Astrocyte (in vitro differentiated cells and primary cell): ENCODE data around the gene SSBP3. TPM values are rescaled to one million over a fixed set of nuclear protein-coding genes. Genes with fewer than 3 reads are reported as not detected.

Experiments used
- DNase-seq: peaks from one replicate; pipeline ENCODE4 v3.0.0-alpha.2; 2010; ENCODE audit warnings: low read depth
- FAIRE-seq: peaks from 2 replicates; lab custom pipeline; 2011; peaks lifted over from hg19 to GRCh38; lab: Jason Lieb, UNC
- H2AFZ ChIP-seq: 2 replicates; pipeline ENCODE4 v1.6.0; 2012; ENCODE audit warnings: low read depth, low read length, inconsistent platforms
- H3K27ac ChIP-seq: 2 replicates; pipeline ENCODE4 v1.5.1; 2011; ENCODE audit warnings: low read depth, low read length, inconsistent platforms
- H3K27me3 ChIP-seq: 2 replicates; pipeline ENCODE4 v1.6.0; 2011; ENCODE audit warnings: low read length, inconsistent platforms; ENCODE audit not compliant: insufficient read depth
- H3K36me3 ChIP-seq: 2 replicates; pipeline ENCODE4 v1.5.1; 2011; ENCODE audit warnings: low read length, inconsistent platforms; ENCODE audit not compliant: insufficient read depth
- H3K4me1 ChIP-seq: 2 replicates; pipeline ENCODE4 v1.5.1; 2011; ENCODE audit warnings: low read length, inconsistent platforms; ENCODE audit not compliant: insufficient read depth
- H3K4me2 ChIP-seq: 2 replicates; pipeline ENCODE4 v1.6.0; 2012; ENCODE audit warnings: low read length, inconsistent platforms
- H3K4me3 ChIP-seq: 2 replicates; pipeline ENCODE4 v1.5.1; 2011; ENCODE audit warnings: low read depth, mild to moderate bottlenecking, low read length, inconsistent platforms; ENCODE audit not compliant: insufficient read depth
- H3K79me2 ChIP-seq: 2 replicates; pipeline ENCODE4 v1.6.0; 2012; ENCODE audit warnings: mild to moderate bottlenecking, low read length, inconsistent platforms; ENCODE audit not compliant: insufficient read depth
- H3K9ac ChIP-seq: 2 replicates; pipeline ENCODE4 v1.6.0; 2012; ENCODE audit warnings: mild to moderate bottlenecking, low read length, inconsistent platforms
- H3K9me3 ChIP-seq: 2 replicates; pipeline ENCODE4 v1.5.1; 2012; ENCODE audit warnings: low read depth, mild to moderate bottlenecking, low read length, inconsistent platforms; ENCODE audit not compliant: insufficient read depth
- H4K20me1 ChIP-seq: 2 replicates; pipeline ENCODE4 v1.6.0; 2012; ENCODE audit warnings: low read length, inconsistent platforms; ENCODE audit not compliant: insufficient read depth
- H3K27ac Mint-ChIP-seq: one replicate; pipeline ENCODE4 v1.8.0; 2021; ENCODE audit warnings: mild to moderate bottlenecking, mixed read lengths; ENCODE audit not compliant: unreplicated experiment
- H3K27me3 Mint-ChIP-seq: one replicate; pipeline ENCODE4 v1.8.0; 2021; ENCODE audit warnings: low read depth, mixed read lengths; ENCODE audit not compliant: unreplicated experiment
- H3K36me3 Mint-ChIP-seq: one replicate; pipeline ENCODE4 v1.8.0; 2021; ENCODE audit warnings: low read depth, mixed read lengths; ENCODE audit not compliant: unreplicated experiment
- H3K4me1 Mint-ChIP-seq: one replicate; pipeline ENCODE4 v1.8.0; 2021; ENCODE audit warnings: low read depth, mixed read lengths; ENCODE audit not compliant: unreplicated experiment
- H3K4me3 Mint-ChIP-seq: one replicate; pipeline ENCODE4 v1.8.0; 2021; ENCODE audit warnings: mild to moderate bottlenecking, moderate library complexity, mixed read lengths; ENCODE audit not compliant: unreplicated experiment
- H3K9me3 Mint-ChIP-seq: one replicate; pipeline ENCODE4 v1.8.0; 2021; ENCODE audit warnings: mild to moderate bottlenecking, mixed read lengths; ENCODE audit not compliant: unreplicated experiment
- EZH2 ChIP-seq: IDR thresholded peaks from 2 replicates; pipeline ENCODE4 v1.6.1; 2012; ENCODE audit warnings: mild to moderate bottlenecking, low read length, inconsistent platforms; ENCODE audit not compliant: insufficient read depth
- total RNA-seq: library from RNA; stranded (reverse); gene quantifications from 2 replicates; pipeline ENCODE4 v1.2.1, GENCODE V29; 2021
- TF ChIP-seq, protein P1 (sequence below): IDR thresholded peaks from 2 replicates; pipeline ENCODE4 v1.5.1; 2011; ENCODE audit warnings: low read depth, mild to moderate bottlenecking, inconsistent platforms, low read length, moderate library complexity; ENCODE audit not compliant: insufficient read depth

SSBP3 gene
- total RNA-seq, 1 donor from 2014 or later = 89.8 TPM

DNA sequence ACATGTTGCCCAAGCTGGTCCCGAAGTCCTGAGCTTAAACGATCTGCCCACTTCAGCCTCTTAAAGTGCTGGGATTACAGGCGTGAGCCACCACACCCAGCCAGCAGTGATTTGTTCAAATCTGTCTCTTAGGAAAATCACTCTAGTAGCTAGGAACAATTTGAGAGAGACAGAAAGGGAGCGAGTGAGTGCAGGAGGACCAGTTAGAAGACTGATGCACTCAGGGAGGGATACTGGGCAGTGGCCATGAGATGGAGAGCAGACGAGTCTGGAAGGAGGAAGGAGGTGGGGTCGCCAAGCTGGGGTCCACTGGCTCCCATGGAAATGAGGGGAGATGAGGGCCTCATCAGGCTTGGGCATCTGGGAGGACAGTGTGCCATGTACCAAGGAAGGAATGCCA, 23.6 kb upstream of the SSBP3 start:
- Histone ChIP-seq H3K27me3 (peaks cover 3% of the 10 kb centered on the region), H3K4me2 (no peak overlapping the region), H3K4me3 (no peak overlapping the region), H3K9ac (no peak overlapping the region), H3K9me3 (no peaks in the 10 kb centered on the region), H3K79me2 (no peaks in the 10 kb centered on the region), H3K36me3 (no peaks in the 10 kb centered on the region), H2AFZ (no peak overlapping the region), H3K4me1 (no peaks in the 10 kb centered on the region), H4K20me1 (no peaks in the 10 kb centered on the region), H3K27ac (no peak overlapping the region)
- DNase-seq (no peak), FAIRE-seq (no peak)
- TF ChIP-seq, protein P1, sequence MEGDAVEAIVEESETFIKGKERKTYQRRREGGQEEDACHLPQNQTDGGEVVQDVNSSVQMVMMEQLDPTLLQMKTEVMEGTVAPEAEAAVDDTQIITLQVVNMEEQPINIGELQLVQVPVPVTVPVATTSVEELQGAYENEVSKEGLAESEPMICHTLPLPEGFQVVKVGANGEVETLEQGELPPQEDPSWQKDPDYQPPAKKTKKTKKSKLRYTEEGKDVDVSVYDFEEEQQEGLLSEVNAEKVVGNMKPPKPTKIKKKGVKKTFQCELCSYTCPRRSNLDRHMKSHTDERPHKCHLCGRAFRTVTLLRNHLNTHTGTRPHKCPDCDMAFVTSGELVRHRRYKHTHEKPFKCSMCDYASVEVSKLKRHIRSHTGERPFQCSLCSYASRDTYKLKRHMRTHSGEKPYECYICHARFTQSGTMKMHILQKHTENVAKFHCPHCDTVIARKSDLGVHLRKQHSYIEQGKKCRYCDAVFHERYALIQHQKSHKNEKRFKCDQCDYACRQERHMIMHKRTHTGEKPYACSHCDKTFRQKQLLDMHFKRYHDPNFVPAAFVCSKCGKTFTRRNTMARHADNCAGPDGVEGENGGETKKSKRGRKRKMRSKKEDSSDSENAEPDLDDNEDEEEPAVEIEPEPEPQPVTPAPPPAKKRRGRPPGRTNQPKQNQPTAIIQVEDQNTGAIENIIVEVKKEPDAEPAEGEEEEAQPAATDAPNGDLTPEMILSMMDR = no peak
- TF ChIP-seq EZH2 = no peak
- H3K36me3 Mint-ChIP-seq = no peaks in the 10 kb centered on the region
- H3K4me3 Mint-ChIP-seq = no peak overlapping the region
- no peak overlapping the region for H3K27ac Mint-ChIP-seq
- H3K9me3 Mint-ChIP-seq = peaks cover 4% of the 10 kb centered on the region
- no peaks in the 10 kb centered on the region for H3K4me1 Mint-ChIP-seq
- H3K27me3 Mint-ChIP-seq = peaks cover 5% of the 10 kb centered on the region

DNA sequence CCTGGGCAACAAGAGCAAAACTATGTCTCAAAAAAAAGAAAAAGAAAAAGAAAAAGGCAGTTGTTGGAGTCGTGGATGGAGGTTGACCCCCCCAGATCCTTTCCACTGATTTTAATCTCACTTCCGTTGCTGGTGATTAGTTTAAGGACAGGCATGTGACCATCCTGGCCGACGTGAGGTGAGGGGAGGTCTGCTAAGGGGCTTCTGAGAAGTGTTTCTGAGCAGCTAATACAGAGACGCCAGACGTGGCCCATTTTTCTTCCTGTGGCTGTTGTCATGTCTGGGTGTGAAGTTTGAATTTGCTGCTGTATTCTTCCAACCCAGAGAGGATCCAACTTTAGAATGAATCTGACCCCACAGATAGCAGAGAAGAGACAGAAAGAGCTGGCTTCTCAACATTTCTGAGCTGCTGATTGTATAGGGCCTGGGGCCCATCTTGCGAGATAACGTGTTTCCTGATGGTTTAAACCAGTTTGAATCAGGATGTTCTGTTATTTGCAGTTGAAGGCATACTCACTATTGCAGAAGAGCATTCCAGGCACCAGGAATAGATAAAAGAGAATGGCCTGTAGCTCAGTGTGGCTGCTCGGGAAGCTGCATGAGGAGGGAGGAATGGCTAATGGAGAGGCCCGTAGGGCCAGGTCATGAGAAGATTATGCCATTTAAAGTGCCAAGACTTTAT, 22.8 kb upstream of the SSBP3 start:
- Histone ChIP-seq H4K20me1 (no peaks in the 10 kb centered on the region), H3K9ac (no peak overlapping the region), H3K4me2 (no peak overlapping the region), H3K4me1 (no peaks in the 10 kb centered on the region), H3K27ac (no peak overlapping the region), H3K36me3 (no peaks in the 10 kb centered on the region), H3K27me3 (peaks cover 3% of the 10 kb centered on the region), H3K4me3 (no peak overlapping the region), H3K9me3 (no peaks in the 10 kb centered on the region), H2AFZ (no peak overlapping the region), H3K79me2 (no peaks in the 10 kb centered on the region)
- H3K4me3 Mint-ChIP-seq = no peak overlapping the region
- H3K27me3 Mint-ChIP-seq = peaks cover 5% of the 10 kb centered on the region
- no peak for FAIRE-seq
- no peak for TF ChIP-seq EZH2
- TF ChIP-seq, protein P1 = no peak
- H3K36me3 Mint-ChIP-seq = no peaks in the 10 kb centered on the region
- H3K9me3 Mint-ChIP-seq = peaks cover 4% of the 10 kb centered on the region
- H3K4me1 Mint-ChIP-seq = no peaks in the 10 kb centered on the region
- no peak overlapping the region for H3K27ac Mint-ChIP-seq
- DNase-seq = no peak

DNA sequence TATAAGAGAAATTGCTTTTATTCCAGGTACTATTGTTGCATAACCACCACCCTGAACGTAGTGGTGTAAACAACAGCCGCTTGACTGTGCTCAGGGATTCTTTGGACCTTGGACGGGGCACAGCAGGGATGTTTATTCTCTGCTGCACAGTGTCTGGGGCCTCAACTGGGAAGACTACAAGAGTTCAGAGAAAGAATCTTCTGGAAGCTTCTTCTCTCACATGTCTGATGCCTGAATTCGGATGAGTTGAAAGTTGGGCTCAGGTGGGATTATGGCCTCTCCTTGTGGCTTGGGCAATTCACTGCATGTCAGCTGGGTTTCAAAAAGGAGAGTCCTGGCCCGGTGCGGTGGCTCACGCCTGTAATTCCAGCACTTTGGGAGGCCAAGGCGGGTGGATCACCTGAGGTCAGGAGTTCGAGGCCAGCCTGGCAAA, 19.0 kb upstream of the SSBP3 start:
- H3K27ac ChIP-seq = no peak overlapping the region
- H3K79me2 ChIP-seq = no peaks in the 10 kb centered on the region
- H3K27me3 ChIP-seq = no peaks in the 10 kb centered on the region
- FAIRE-seq = no peak
- no peak overlapping the region for H2AFZ ChIP-seq
- no peaks in the 10 kb centered on the region for H4K20me1 ChIP-seq
- H3K9ac ChIP-seq = no peak overlapping the region
- H3K27ac Mint-ChIP-seq = no peak overlapping the region
- no peaks in the 10 kb centered on the region for H3K9me3 ChIP-seq
- H3K4me1 ChIP-seq = peaks cover 2% of the 10 kb centered on the region
- H3K4me3 ChIP-seq = no peak overlapping the region
- peaks cover 3% of the 10 kb centered on the region for H3K27me3 Mint-ChIP-seq
- H3K36me3 ChIP-seq = no peaks in the 10 kb centered on the region
- H3K36me3 Mint-ChIP-seq = no peaks in the 10 kb centered on the region
- H3K4me1 Mint-ChIP-seq = no peaks in the 10 kb centered on the region
- DNase-seq = no peak
- H3K4me3 Mint-ChIP-seq = no peak overlapping the region
- H3K4me2 ChIP-seq = no peak overlapping the region
- H3K9me3 Mint-ChIP-seq = peaks cover 4% of the 10 kb centered on the region
- TF ChIP-seq EZH2 = no peak
- TF ChIP-seq, protein P1 = no peak
